Measurements from ENCODE around the gene CACNA2D2.

The CACNA2D2 gene

DNA sequence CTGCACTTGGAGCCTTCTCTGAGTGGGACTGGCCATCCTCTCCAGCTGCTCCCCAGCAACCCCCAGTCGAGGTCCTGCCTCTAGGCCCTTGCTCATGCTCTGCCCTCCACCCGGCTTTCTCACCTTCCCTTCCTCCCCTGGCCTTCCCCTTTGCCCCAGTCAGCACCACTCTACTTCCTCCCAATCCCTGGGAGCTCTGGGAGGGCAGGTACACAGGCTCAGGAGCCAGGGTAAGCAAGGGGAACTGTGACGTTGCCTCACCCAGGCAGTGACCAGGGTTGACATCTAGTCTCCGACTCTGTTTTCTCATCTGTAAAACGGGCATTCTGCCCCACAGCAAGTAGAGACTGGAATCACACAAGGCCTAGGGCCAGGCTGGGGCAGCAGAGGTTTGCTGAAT is 77.5 kb downstream of the CACNA2D2 start:
- TF ChIP-seq CTCF (IDR thresholded peaks at IDR 0.05; ENCODE audit: low read depth, low read length) = no peak
- no peak for DNase-seq (ENCODE audit: low read depth, low spot score)
- in situ Hi-C loops (cut with HindIII; ENCODE audit: low sequenced_read_pairs) = no loop called here
- no peak overlapping the region for H3K4me3 ChIP-seq (ENCODE audit: low read depth, low read length)

DNA sequence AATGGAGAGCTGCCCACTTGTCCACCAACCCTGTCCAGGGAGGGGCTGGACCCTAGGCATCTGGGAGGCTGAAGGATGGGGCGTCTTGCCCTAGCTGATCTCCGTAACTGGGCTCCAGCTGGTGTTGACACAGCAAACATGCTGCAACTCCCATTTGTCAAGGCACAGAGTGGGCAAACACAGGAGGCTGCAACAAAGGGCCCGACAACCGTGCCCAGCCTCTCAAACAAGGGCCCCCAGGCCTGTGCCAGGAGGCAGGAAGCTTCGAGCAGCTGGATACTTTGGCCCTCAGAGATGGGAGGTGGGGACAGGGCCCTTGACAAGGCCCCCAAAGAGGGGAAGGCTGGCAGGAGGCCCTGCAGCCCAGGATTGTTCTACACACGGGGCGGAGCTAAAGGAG is 79.9 kb downstream of the CACNA2D2 start:
- no peak for TF ChIP-seq CTCF (IDR thresholded peaks at IDR 0.05; ENCODE audit: low read depth, low read length)
- in situ Hi-C loops (cut with HindIII; ENCODE audit: low sequenced_read_pairs) = no loop called here
- DNase-seq (ENCODE audit: low read depth, low spot score) = no peak
- H3K4me3 ChIP-seq (ENCODE audit: low read depth, low read length) = no peak overlapping the region

DNA sequence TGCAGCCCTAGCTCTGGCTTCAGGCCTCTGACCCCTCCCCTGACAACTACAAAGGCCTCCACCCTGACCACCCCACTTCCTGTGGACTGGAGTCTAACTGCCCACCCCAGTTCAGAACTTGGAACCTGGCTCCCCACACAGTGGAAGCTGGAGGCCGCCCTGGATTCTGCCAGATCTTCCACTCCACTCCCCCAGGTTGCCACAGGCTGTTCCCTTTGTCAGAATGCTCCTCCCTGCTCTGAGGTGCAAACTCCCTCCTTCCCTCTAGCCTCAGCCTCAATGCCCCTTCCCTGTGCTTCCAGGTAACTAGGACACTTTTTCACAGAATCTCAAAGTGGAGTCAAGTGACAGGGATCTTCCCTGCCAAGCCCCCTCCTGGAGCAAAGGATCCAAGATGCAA is 81.3 kb downstream of the CACNA2D2 start:
- no peak overlapping the region for H3K4me3 ChIP-seq (ENCODE audit: low read depth, low read length)
- in situ Hi-C loops (cut with HindIII; ENCODE audit: low sequenced_read_pairs) = no loop called here
- TF ChIP-seq CTCF (IDR thresholded peaks at IDR 0.05; ENCODE audit: low read depth, low read length) = no peak
- DNase-seq (ENCODE audit: low read depth, low spot score) = no peak

GRCh38 chr3:50419595-50420370 is 83.7 kb downstream of the CACNA2D2 start:
- no peak for TF ChIP-seq CTCF (IDR thresholded peaks at IDR 0.05; ENCODE audit: low read depth, low read length)
- in situ Hi-C loops (cut with HindIII; ENCODE audit: low sequenced_read_pairs) = no loop called here
- H3K4me3 ChIP-seq (ENCODE audit: low read depth, low read length) = no peak overlapping the region
- no peak for DNase-seq (ENCODE audit: low read depth, low spot score)

- in situ Hi-C loops (cut with HindIII; ENCODE audit: low sequenced_read_pairs) = no loop called here
- H3K4me3 ChIP-seq (ENCODE audit: low read depth, low read length) = no peak overlapping the region
- DNase-seq (ENCODE audit: low read depth, low spot score) = no peak
- TF ChIP-seq CTCF (IDR thresholded peaks at IDR 0.05; ENCODE audit: low read depth, low read length) = no peak
These were observed 84.6 kb downstream of the CACNA2D2 start for GRCh38 chr3:50418850-50419249.

GRCh38 chr3:50417637-50418033 is 85.8 kb downstream of the CACNA2D2 start:
- no peak for TF ChIP-seq CTCF (IDR thresholded peaks at IDR 0.05; ENCODE audit: low read depth, low read length)
- in situ Hi-C loops (cut with HindIII; ENCODE audit: low sequenced_read_pairs) = no loop called here
- DNase-seq (ENCODE audit: low read depth, low spot score) = no peak
- no peak overlapping the region for H3K4me3 ChIP-seq (ENCODE audit: low read depth, low read length)

All from astrocyte of the spinal cord (primary cell).